NOMO-1 treated with DMSO at 0.1 percent for 48 hours (cell line): Measurements from ENCODE around the gene KCTD11.
"Not testable (repeated sequence)": the region's sequence is repeated elsewhere in the genome, so short reads cannot be mapped to it uniquely, and the experiment has no call there.

Experiments
- DNase-seq: peaks from one replicate; lab custom pipeline; 2025; ENCODE audit not compliant: unreplicated experiment; lab: John Stamatoyannopoulos, UW

KCTD11 gene

DNA sequence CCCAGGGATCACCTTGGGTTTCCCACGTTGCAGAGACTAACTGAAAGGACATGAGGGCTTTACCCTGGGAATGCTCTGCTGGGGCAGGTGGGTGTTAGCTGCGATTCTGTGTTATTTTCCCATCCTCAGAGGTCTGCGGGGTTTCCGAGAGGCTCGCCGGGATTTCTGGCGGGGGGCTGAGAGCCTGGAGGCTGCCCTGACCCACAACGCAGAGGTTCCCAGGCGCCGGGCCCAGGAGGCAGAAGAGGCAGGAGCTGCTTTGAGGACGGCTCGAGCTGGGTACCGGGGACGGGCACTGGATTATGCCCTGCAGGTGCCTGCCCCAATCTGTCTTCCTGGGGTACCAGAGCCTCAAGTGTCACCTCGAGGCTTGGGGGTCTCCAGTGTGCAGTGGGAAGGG lies 8.7 kb upstream of the KCTD11 start:
- no peak for DNase-seq

DNA sequence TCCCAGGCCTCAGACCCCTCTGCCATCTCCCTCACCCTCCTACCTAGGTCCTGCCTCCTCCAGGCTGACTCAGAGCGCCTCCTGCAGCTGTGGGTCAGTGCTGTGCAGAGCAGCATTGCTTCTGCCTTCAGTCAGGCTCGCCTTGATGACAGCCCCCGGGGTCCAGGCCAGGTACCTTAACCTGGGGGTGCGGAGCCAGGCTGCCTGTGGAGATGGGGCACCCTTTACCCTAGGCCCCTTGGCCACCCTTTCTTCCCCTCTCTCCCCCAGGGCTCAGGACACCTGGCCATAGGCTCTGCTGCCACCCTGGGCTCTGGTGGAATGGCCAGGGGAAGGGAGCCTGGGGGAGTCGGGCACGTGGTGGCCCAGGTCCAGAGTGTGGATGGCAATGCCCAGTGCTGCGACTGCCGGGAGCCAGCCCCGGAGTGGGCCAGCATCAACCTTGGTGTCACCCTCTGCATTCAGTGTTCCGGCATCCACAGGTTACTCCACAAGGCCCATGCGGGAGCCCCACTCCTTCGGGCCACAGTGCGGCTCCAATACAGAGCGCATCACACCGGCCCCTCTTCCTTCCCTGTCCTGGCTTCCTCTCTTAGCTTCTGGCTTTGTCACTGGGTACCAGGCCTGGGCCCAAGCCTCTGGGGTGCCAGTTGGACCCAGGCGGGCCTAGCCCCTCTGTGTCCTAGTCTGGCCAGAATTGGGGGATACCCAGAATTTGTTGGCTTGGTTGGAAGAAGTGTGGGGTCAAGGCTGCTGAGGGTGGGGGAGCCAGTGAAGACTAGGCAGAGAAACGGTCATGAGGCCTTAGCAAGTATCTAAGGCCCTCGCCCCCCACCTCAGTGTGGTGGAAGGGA lies 5.0 kb upstream of the KCTD11 start:
- DNase-seq, result no peak

- DNase-seq, result no peak
Observed at GRCh38 chr17:7347630-7348477, 4.1 kb upstream of the KCTD11 start.

GRCh38 chr17:7348478-7349242 lies 3.3 kb upstream of the KCTD11 start:
- no peak for DNase-seq

DNA sequence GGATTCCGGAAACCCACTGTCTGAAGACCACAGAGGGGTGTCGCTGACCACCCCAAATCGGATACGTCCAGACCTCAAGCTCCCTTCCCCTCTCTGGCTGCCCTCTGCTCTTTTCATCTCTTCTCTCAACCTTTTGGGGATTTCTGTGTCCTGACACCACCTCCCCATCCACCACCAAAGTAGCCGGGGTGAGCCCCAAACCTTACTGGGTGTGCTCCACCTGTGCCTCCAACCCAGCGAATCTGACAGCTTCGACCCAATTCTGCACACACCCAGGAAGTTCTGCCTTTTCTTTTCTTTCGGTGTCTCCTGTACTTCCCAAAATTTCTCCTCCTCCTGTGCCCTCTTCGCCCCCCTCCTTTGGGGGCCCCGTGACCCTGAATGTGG lies 534 bp downstream of the KCTD11 start:
- no peak for DNase-seq

GRCh38 chr17:7352910-7353635 lies 1.1 kb downstream of the KCTD11 start:
- no peak for DNase-seq

DNA sequence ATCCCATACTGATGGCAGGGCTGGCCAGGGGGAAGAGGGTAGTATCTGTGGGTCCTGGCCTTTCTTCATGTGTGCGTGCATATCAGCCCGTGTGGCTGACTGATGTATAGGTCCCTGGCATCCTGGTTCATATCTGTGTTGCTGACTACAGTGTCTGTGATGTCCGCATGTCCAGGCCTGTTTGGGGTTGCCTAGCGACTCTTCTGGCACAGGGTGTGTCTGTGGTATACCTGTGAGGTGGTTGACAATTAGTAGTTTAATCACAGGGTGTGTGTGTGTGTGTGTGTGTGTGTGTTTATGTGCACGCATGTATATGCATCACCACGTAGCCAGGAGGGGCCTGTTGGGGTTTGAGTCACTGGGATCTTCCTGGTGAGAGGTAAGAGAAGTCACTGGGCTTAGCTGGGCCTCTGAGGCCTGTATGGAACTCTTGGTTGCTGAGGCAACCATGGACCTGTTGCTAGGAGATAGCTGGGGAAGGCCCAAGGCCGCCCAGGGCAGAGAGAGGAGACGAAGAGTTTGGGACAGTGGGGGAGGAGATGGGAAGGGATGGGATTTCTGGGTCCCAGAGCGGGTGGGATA lies 2.4 kb downstream of the KCTD11 start:
- DNase-seq, result no peak

DNA sequence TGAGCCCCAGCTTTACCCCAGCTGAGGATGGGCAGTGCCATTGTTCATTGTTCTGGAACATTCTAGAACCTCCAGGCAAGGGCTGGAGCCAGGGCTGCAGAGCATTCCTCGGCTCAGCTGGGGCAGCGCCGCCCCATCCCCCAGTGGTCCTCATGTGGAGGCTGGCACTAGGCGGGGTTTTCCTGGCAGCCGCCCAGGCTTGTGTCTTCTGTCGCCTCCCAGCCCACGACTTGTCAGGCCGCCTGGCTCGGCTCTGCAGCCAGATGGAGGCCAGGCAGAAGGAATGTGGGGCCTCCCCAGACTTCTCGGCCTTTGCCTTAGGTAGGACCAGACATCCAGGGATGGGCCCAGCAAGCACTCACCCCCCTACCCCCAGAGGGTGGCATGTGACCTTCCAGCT lies 3.1 kb downstream of the KCTD11 start, which contains the start of gene TMEM95:
TSS of gene TMEM95 (plus strand) at position 104 of the 400 bp plus-strand sequence. CDS start at position 153, 49 bp downstream.
- DNase-seq, result no peak

DNA sequence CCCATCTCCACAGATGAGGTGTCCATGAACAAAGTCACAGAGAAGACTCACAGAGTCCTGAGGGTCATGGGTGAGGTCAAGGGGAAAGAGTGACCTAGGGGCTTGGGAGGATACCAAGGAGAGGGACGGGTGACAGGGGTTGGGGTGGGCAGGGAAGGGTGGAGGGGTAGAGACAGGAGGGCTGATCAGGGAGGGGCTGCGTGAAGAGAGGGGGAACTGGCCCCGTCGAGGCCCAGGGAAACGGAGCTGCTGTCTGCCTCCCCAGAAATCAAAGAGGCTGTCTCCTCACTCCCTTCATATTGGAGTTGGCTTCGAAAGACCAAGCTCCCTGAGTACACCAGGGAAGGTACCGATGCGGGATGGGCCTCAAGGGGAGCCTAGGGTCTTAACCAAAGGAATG lies 3.6 kb downstream of the KCTD11 start:
- DNase-seq, result no peak

- peak; percentile 60 for DNase-seq
Observed at GRCh38 chr17:7356072-7356549, 4.1 kb downstream of the KCTD11 start.

GRCh38 chr17:7356756-7357155 lies 4.8 kb downstream of the KCTD11 start:
- DNase-seq, result no peak

- no peak for DNase-seq
Observed at GRCh38 chr17:7357381-7357780, 5.4 kb downstream of the KCTD11 start.

DNA sequence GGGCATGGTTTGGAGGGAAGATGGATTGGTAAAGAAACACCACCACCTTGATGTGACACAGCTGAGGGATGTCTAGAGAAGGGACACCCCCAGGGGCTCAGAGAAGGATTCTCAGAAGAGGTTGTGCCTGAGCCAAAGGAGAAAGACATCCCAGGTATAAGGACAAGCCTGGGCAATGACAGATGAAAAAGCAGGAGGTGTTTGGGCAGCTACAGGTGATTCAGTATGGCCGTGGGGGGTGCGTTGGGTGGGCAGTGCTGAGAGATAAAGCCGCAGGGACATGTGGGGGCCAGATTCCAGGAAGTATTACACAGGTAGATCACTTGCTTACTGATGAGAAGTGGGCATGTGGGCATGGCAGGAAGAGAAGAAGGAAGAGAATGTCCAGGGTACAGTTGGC lies 9.9 kb downstream of the KCTD11 start:
- no peak for DNase-seq

DNA sequence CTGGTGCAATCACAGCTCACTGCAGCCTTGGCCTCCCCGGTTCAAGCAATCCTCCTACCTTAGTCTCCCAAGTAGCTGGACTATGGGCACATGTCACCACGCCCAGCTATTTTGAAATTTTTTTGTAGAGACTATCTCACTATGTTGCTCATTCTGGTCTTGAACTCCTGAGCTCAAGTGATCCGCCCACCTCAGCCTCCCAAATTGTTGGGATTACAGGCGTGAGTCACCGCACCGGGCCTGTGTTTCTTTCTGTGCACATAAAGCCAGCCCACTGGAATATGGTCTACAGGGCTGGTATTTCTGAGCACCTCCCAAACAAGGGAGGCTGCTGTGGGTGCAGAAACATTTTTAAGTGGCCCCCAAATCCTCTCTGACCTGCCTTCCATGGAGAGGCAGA lies 11.3 kb downstream of the KCTD11 start:
- DNase-seq, result no peak

DNA sequence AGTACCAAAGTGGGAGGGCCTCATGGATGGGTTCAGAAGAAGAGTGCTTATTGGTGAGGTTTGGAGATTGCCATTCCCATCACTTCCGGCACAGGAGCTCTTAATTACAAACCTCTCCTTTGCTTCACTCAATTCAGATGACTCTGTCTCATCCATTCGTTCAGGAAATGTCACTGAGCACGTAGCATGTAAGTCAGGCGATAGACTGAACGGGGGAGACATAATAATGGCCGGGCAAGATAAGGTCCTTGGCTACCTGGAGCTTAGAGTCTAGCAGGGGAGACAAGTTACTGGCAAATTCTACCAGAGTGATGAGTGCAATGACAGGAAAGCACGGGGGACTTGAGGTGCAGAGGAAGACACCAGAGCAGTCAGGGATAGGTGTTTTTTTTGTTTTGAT lies 14.0 kb downstream of the KCTD11 start:
- not testable (repeated sequence) for DNase-seq

- DNase-seq, result no peak
Observed at GRCh38 chr17:7367083-7367482, 15.1 kb downstream of the KCTD11 start.

DNA sequence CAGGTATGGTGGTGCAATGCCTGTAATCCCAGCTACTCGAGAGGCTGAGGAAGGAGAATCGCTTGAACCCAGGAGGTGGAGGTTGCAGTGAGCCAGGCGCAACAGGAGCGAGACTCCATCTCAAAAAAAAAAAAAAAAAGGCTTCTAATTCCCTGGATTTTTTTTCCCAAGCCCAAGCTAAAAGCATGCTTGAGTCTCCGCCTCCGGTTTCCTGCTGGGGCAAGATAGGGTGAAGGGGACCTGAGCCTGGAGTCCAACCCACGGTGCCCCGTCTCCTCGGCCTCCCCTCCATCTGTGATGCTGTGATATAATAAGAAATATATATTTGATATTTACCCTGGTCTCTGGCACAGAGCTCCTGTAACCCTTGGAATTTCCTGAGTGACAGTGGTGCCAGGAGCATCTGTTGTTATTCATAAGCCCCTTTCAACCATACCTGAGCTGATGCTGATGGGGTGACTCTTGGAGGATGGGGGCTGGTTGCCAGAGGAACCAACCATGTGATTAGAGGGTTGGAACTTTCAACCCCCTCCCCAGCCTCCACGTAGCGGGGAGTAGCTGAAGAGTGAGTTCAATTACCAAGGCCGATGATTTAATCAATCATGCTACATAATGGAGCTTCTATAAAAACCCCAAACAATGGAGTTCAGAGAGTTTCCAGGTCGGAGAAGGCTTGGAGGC lies 16.1 kb downstream of the KCTD11 start:
- no peak for DNase-seq

GRCh38 chr17:7368599-7368994 lies 16.6 kb downstream of the KCTD11 start:
- DNase-seq, result not testable (repeated sequence)

DNA sequence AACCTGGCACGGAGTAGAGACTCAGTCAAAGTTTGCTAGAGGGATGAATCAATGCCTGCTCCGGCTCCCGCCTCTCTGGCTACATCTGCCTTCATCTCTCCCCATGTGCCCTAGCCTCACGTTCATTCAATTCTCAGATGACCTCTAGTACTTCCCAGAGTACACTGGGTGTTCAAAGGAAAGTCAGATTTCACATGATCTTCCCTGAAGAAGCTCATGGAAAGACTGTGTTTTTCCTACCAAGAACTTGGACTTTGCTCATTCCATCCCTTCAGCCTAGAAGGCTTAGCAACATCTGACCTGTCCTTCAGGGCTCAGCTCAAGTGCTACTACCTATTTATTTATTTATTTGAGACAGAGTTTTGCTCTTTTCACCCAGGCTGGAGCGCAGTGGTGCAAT lies 17.9 kb downstream of the KCTD11 start:
- DNase-seq, result no peak

GRCh38 chr17:7370853-7371252 lies 18.9 kb downstream of the KCTD11 start:
- no peak for DNase-seq
